HG02759 (cell line): Measurements from ENCODE around the gene PACRG.
"Not testable (repeated sequence)": the region's sequence is repeated elsewhere in the genome, so short reads cannot be mapped to it uniquely, and the experiment has no call there.

ENCODE experiments used
- ATAC-seq: cut with Tn5 transposase; IDR thresholded peaks from one replicate; pipeline ENCODE4 v1.9.1; 2021; ENCODE audit warnings: mild to moderate bottlenecking, moderate library complexity; ENCODE audit not compliant: unreplicated experiment

Gene PACRG

GRCh38 chr6:162727322-162728182 lies at the start of gene PACRG, which contains the start of gene PRKN:
Gene PACRG, plus strand, starts transcription at chr6:162727974.
Gene PRKN, minus strand, starts transcription at chr6:162727766.
- peak; percentile 98 for ATAC-seq

- not testable (repeated sequence) for ATAC-seq
These were observed 48.9 kb upstream of the PACRG start for GRCh38 chr6:162678896-162679295.

- ATAC-seq, result no peak
These were observed 48.1 kb upstream of the PACRG start for GRCh38 chr6:162679681-162680080.

DNA sequence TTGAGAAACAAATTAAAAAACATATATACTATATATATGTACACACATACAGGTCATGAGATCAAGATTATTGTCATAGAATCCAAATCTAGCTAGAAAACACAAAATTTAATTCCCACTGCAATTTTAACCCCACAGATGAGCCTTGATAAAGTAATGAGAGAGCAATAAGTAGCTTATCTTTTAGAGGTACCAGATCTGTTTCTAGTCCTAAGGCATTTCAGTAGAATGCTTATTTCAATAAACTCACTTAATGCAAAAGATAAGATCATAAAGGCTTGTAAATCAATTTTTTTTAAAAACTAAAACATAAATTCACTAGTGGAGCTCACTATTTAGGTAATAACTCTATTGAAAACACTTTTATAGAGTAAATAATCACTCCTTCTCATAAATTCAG lies 47.4 kb upstream of the PACRG start:
- no peak for ATAC-seq

- no peak for ATAC-seq
These were observed 46.9 kb upstream of the PACRG start for GRCh38 chr6:162680871-162681270.

DNA sequence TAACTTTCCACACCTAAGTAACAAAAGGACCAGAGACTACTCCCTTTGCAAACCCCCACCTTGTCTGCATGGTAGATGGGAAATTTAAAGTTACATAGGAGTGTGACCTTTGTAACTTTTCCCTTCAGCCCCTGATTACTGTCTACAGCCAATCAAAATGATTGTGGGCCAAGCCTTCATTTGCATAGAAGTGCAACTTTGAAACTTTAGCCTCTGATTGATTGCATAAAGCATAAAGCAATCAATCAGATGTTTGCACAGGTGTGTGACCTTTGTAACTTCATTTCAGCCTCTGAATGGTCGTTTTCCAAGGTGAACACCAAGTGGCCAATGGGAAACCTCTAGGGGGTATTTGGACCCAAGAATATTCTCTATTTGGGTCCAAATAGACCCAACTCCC lies 46.3 kb upstream of the PACRG start:
- ATAC-seq, result no peak

DNA sequence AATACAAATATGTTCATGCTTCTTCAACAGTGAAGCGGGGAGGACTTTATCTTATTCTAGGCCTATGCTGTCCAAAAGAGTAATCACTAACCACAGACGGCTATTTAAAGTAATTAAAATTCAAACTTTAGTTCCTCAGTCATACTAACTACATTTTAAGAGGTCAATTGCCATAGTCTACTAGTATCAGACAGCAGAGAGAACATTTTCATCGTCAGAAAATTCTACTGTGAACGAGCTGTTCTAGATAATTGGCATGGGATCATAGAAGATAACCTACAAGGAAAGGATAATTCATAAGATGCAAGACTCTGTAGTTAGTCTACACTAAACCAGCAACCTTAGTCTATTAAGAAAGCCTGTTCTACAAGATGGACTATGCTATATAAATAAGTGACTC lies 44.6 kb upstream of the PACRG start:
- no peak for ATAC-seq

GRCh38 chr6:162684052-162684451 lies 43.7 kb upstream of the PACRG start:
- no peak for ATAC-seq

- ATAC-seq, result no peak
These were observed 42.8 kb upstream of the PACRG start for GRCh38 chr6:162684961-162685360.

GRCh38 chr6:162685586-162685985 lies 42.2 kb upstream of the PACRG start:
- no peak for ATAC-seq

DNA sequence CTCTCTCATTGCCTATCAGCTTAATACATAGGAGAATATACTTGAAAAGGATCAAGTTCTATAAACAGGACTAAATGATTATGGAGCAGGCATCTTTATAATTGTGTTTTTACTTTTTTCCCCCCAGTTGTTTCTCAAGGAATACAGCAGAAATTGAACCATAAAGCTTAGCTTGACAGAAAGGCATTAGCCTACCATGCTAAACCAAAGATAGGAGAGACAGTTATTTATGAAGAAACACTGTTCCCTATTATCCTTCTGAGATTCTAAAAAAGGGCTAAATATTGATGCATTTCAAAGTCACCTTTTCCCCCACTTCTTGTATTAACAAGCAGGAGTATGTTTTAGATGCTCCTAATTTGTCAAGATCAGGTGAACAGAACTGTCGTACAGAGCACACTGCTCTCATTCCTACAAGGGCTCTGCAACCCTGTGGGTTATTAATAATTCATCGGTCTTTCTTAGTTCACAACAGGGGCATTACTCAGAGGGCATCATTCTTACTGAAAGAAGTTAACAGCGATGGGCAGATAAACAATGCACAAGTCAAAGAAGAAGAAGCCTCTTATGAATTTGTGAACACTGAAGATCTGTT lies 38.9 kb upstream of the PACRG start:
- ATAC-seq, result no peak

DNA sequence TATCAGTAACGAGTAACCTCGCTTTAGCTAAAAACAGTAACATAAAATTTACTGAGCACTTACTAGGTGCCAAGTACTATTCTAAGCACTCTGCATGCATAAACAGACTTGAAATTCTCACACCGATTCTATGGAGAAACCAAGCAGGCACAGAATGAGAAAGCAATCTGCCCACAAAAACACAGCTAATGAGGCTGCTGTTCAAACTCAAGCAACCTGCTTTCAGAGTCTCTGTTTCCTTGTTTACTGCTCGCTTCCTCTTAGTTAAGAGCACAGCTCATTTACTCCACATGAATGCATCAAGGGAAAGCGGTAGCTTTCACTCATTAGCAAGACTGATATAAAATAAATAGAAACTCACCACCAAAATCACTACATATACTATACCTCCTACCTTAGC lies 37.6 kb upstream of the PACRG start:
- no peak for ATAC-seq

GRCh38 chr6:162697872-162698403 lies 29.8 kb upstream of the PACRG start:
- no peak for ATAC-seq

GRCh38 chr6:162698440-162698839 lies 29.3 kb upstream of the PACRG start:
- no peak for ATAC-seq

GRCh38 chr6:162699961-162700360 lies 27.8 kb upstream of the PACRG start:
- no peak for ATAC-seq

DNA sequence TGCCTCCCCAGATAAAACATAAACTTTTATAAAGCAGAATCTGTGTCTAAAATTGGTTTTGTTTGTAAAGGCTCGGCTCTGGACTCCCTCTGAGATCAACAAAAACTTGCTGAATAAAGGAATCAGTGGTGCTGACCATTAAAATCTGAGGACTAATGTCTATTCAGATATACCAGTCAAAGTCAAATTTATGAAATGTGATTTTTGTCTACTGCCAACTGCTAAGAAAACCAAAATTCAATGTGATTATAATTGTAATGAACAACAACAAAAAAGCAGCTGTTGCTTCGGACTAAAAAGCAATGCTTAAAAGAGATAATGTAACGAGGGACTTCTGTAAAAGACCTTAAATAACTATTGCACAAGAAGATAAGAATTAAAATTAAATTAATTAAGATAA lies 26.8 kb upstream of the PACRG start:
- no peak for ATAC-seq

DNA sequence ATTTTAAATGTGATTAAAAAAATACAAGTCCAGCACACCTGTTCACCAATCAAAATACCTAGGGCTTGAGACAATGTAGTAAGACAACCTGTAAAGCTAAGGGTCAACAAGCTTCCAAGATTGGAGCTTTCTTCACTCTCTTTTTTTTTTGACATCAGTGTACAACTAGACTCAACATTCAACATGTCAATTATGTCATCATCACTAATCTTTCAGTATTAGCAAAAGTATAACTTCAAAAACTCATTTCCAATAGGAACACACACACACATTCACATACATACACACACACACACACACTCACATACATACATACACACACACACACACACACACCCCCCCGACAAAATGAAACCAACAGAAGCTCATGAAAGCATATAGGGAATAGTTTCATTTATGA lies 26.2 kb upstream of the PACRG start:
- no peak for ATAC-seq

- no peak for ATAC-seq
These were observed 25.3 kb upstream of the PACRG start for GRCh38 chr6:162702446-162702845.

- ATAC-seq, result no peak
These were observed 23.8 kb upstream of the PACRG start for GRCh38 chr6:162704001-162704400.

- no peak for ATAC-seq
These were observed 22.0 kb upstream of the PACRG start for GRCh38 chr6:162705736-162706135.

DNA sequence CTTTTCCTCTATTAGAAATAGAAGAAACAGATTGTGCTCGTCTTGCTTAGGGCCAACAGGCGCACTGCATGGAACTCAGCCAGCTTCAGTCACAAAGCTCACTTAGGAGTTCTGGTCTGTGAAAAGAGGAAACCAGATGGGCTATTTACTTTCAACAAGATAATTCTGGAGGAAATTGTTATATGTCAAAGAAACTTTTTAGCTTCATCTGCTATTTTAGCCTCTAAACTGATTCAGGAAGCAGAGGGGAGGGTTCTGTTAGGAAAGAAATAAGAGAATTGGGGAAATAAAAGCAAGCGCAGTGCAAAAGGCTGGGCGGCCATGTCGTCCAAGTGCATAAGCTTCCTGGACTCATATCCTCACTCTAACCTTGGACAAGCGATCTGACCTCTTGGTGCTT lies 21.5 kb upstream of the PACRG start:
- no peak for ATAC-seq

GRCh38 chr6:162708971-162709370 lies 18.8 kb upstream of the PACRG start:
- no peak for ATAC-seq
